ENCODE measurements around the gene ZNF423.

ZNF423 gene

GRCh38 chr16:49859125-49859811, 3.4 kb upstream of the ZNF423 start:
- H3K4me3 ChIP-seq (ENCODE audit: low read depth, low read length), result no peak overlapping the region
- TF ChIP-seq CTCF (IDR thresholded peaks at IDR 0.05; ENCODE audit: borderline replicate concordance, insufficient read depth, low read depth, low read length), result no peak

GRCh38 chr16:49858200-49859124, 2.5 kb upstream of the ZNF423 start:
- TF ChIP-seq CTCF (IDR thresholded peaks at IDR 0.05; ENCODE audit: borderline replicate concordance, insufficient read depth, low read depth, low read length), result no peak
- no peak overlapping the region for H3K4me3 ChIP-seq (ENCODE audit: low read depth, low read length)

- peak; percentile 75 for TF ChIP-seq CTCF (IDR thresholded peaks at IDR 0.05; ENCODE audit: borderline replicate concordance, insufficient read depth, low read depth, low read length)
Measured at GRCh38 chr16:49857423-49858181, 1.7 kb upstream of the ZNF423 start.

GRCh38 chr16:49856672-49857330, 889 bp upstream of the ZNF423 start:
- no peak overlapping the region for H3K4me3 ChIP-seq (ENCODE audit: low read depth, low read length)
- TF ChIP-seq CTCF (IDR thresholded peaks at IDR 0.05; ENCODE audit: borderline replicate concordance, insufficient read depth, low read depth, low read length), result no peak

More at GRCh38 chr16:49857423-49858181, 1.7 kb upstream of the ZNF423 start:
- no peak overlapping the region for H3K4me3 ChIP-seq (ENCODE audit: low read depth, low read length)

GRCh38 chr16:49855280-49855821, 561 bp downstream of the ZNF423 start:
- H3K4me3 ChIP-seq (ENCODE audit: low read depth, low read length), result peak overlapping the region; percentile 44
- no peak for TF ChIP-seq CTCF (IDR thresholded peaks at IDR 0.05; ENCODE audit: borderline replicate concordance, insufficient read depth, low read depth, low read length)

GRCh38 chr16:49854796-49855203, 1.1 kb downstream of the ZNF423 start:
- no peak for TF ChIP-seq CTCF (IDR thresholded peaks at IDR 0.05; ENCODE audit: borderline replicate concordance, insufficient read depth, low read depth, low read length)
- H3K4me3 ChIP-seq (ENCODE audit: low read depth, low read length), result peak overlapping the region; percentile 44

All from GM12875 (cell line).